ENCODE measurements around the gene SLIT3.

The SLIT3 gene

DNA sequence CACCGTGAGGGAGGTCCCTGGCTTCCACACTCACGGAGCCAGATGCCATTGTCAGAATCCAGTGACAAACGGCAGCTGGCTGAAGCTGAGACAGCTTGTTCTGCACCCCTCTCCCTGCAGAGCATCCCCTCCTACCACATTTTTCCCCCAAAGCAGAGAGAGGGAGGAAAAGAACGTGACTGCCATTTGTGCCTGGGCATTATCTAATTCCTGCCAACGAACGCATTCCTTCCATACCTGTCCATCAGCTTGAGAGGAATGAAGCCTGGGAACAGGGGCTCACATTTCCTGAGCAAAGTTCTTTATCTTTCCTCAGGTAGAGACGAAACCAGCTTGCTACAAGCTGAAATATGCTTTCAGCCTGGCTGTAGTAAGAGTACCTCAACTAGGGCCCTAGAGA, 175.4 kb downstream of the SLIT3 start (continued):
- TF ChIP-seq, protein P1, sequence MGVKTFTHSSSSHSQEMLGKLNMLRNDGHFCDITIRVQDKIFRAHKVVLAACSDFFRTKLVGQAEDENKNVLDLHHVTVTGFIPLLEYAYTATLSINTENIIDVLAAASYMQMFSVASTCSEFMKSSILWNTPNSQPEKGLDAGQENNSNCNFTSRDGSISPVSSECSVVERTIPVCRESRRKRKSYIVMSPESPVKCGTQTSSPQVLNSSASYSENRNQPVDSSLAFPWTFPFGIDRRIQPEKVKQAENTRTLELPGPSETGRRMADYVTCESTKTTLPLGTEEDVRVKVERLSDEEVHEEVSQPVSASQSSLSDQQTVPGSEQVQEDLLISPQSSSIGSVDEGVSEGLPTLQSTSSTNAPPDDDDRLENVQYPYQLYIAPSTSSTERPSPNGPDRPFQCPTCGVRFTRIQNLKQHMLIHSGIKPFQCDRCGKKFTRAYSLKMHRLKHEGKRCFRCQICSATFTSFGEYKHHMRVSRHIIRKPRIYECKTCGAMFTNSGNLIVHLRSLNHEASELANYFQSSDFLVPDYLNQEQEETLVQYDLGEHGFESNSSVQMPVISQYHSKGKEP (tag by site-specific recombination; IDR thresholded peaks at IDR 0.05): no peak
- TF ChIP-seq ZXDB (tag by site-specific recombination; IDR thresholded peaks at IDR 0.05) (no peak), ZNF837 (tag by site-specific recombination; IDR thresholded peaks at IDR 0.05) (no peak), ZNF223 (tag by site-specific recombination; IDR thresholded peaks at IDR 0.05) (no peak), ZNF561 (tag by site-specific recombination; IDR thresholded peaks at IDR 0.05; ENCODE audit: borderline replicate concordance) (no peak), KLF8 (tag by site-specific recombination; IDR thresholded peaks at IDR 0.05) (no peak), REPIN1 (tag by site-specific recombination; IDR thresholded peaks at IDR 0.05; ENCODE audit: low read depth) (no peak)
- TF ChIP-seq, protein P2, sequence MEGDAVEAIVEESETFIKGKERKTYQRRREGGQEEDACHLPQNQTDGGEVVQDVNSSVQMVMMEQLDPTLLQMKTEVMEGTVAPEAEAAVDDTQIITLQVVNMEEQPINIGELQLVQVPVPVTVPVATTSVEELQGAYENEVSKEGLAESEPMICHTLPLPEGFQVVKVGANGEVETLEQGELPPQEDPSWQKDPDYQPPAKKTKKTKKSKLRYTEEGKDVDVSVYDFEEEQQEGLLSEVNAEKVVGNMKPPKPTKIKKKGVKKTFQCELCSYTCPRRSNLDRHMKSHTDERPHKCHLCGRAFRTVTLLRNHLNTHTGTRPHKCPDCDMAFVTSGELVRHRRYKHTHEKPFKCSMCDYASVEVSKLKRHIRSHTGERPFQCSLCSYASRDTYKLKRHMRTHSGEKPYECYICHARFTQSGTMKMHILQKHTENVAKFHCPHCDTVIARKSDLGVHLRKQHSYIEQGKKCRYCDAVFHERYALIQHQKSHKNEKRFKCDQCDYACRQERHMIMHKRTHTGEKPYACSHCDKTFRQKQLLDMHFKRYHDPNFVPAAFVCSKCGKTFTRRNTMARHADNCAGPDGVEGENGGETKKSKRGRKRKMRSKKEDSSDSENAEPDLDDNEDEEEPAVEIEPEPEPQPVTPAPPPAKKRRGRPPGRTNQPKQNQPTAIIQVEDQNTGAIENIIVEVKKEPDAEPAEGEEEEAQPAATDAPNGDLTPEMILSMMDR (tag by site-specific recombination; IDR thresholded peaks at IDR 0.05): no peak
- TF ChIP-seq, protein P3, sequence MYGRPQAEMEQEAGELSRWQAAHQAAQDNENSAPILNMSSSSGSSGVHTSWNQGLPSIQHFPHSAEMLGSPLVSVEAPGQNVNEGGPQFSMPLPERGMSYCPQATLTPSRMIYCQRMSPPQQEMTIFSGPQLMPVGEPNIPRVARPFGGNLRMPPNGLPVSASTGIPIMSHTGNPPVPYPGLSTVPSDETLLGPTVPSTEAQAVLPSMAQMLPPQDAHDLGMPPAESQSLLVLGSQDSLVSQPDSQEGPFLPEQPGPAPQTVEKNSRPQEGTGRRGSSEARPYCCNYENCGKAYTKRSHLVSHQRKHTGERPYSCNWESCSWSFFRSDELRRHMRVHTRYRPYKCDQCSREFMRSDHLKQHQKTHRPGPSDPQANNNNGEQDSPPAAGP (tag by site-specific recombination; IDR thresholded peaks at IDR 0.05): no peak

DNA sequence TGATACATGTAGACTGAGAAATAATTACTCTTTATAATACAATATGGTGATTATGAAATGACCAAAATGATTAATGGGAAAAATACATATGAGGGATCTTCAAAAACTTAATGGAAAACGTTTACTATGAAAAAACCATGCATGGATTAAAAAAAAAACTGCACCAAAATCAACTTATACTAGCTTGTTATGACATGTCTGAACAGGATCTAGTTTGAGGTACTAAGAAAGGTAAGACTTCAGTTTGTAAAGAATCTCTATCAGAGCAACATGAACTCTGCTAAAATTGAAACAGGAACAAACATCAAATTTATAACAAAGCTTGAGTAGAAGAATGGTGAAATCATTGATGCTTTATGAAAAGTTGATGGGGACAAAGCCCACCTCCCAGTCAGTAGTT, 178.0 kb downstream of the SLIT3 start:
- CTCF ChIA-PET: interaction anchor here (0.6 to 0.8 kb wide), 2 partner anchors 78 to 199 kb away, joined by 3 to 4 read pairs; no protein-coding TSS in a partner anchor
- H3K4me3 ChIP-seq (ENCODE audit: low read depth, low read length): no peak overlapping the region
- POLR2A ChIA-PET: no interaction called here
- no peak overlapping the region for H3K27ac ChIP-seq (ENCODE audit: extremely low read depth, low read depth, low read length)
- no peaks in the 10 kb centered on the region for H3K9me3 ChIP-seq (ENCODE audit: control insufficient read depth, insufficient read depth, low read depth, low read length)
- no peaks in the 10 kb centered on the region; the same call in 1 of the 2 replicates for H3K4me1 ChIP-seq (ENCODE audit: control insufficient read depth, insufficient read depth, low read length)
- TF ChIP-seq KLF9 (tag by site-specific recombination; IDR thresholded peaks at IDR 0.05; ENCODE audit: low read depth): no peak
- TF ChIP-seq, protein P4, sequence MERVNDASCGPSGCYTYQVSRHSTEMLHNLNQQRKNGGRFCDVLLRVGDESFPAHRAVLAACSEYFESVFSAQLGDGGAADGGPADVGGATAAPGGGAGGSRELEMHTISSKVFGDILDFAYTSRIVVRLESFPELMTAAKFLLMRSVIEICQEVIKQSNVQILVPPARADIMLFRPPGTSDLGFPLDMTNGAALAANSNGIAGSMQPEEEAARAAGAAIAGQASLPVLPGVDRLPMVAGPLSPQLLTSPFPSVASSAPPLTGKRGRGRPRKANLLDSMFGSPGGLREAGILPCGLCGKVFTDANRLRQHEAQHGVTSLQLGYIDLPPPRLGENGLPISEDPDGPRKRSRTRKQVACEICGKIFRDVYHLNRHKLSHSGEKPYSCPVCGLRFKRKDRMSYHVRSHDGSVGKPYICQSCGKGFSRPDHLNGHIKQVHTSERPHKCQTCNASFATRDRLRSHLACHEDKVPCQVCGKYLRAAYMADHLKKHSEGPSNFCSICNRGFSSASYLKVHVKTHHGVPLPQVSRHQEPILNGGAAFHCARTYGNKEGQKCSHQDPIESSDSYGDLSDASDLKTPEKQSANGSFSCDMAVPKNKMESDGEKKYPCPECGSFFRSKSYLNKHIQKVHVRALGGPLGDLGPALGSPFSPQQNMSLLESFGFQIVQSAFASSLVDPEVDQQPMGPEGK (tag by site-specific recombination; IDR thresholded peaks at IDR 0.05): no peak
- TF ChIP-seq, protein P1 (tag by site-specific recombination; IDR thresholded peaks at IDR 0.05): no peak
- no peak for TF ChIP-seq ZNF311 (tag by site-specific recombination; IDR thresholded peaks at IDR 0.05; ENCODE audit: borderline replicate concordance)
- no peak for TF ChIP-seq ZNF701 (tag by site-specific recombination; IDR thresholded peaks at IDR 0.05)
- TF ChIP-seq, protein P5, sequence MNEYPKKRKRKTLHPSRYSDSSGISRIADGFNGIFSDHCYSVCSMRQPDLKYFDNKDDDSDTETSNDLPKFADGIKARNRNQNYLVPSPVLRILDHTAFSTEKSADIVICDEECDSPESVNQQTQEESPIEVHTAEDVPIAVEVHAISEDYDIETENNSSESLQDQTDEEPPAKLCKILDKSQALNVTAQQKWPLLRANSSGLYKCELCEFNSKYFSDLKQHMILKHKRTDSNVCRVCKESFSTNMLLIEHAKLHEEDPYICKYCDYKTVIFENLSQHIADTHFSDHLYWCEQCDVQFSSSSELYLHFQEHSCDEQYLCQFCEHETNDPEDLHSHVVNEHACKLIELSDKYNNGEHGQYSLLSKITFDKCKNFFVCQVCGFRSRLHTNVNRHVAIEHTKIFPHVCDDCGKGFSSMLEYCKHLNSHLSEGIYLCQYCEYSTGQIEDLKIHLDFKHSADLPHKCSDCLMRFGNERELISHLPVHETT (tag by site-specific recombination; IDR thresholded peaks at IDR 0.05): no peak
- TF ChIP-seq ZNF510 (tag by site-specific recombination; IDR thresholded peaks at IDR 0.05; ENCODE audit: insufficient replicate concordance): no peak
- no peaks in the 10 kb centered on the region for H3K36me3 ChIP-seq (ENCODE audit: control insufficient read depth in 2 of 2, insufficient read depth in 1 of 2, low read length in 2 of 2)
